GM23248 (cell line): ENCODE measurements around the gene ARID5B.

Experiments used
- EZH2 ChIP-seq: fragments of 200-600 bp; sonication (generic); IDR thresholded peaks from 2 replicates; pipeline ENCODE4 v1.6.1; 2018; ENCODE audit warnings: antibody characterized with exemption, mild to moderate bottlenecking; ENCODE audit not compliant: insufficient read depth, poor library complexity, severe bottlenecking
- EZH2phosphoT487 ChIP-seq: fragments of 200-600 bp; sonication (generic); IDR thresholded peaks from 2 replicates; pipeline ENCODE4 v1.6.1; 2018; ENCODE audit warnings: antibody characterized with exemption, moderate library complexity, mild to moderate bottlenecking, low read depth; ENCODE audit not compliant: insufficient read depth

GRCh38 chr10:62021128-62021665 is 119.7 kb downstream of the ARID5B start:
- TF ChIP-seq EZH2 (no peak), EZH2phosphoT487 (no peak)
